H1 (cell line): ENCODE data around the gene TMEM255B.

ENCODE experiments used
- SIN3A ChIP-seq, 2 experiments: IDR thresholded peaks in 1 of 2; conservative IDR thresholded peaks in 1 of 2; 2 replicates each; pipeline ENCODE4 v1.6.1; 2011 to 2012; ENCODE audit warnings: low read length in 2 of 2, improper control_type of control experiment in 1 of 2, low read depth in 1 of 2, mild to moderate bottlenecking in 1 of 2
- TF ChIP-seq, protein P1 (sequence below), 3 experiments: IDR thresholded peaks; 1 replicate in 2 of 3; 2 replicates in 1 of 3; pipeline versions ENCODE4 v1.5.1 to v1.6.1; 2011; ENCODE audit warnings: low read length in 3 of 3, mild to moderate bottlenecking in 3 of 3, inconsistent platforms in 2 of 3, low read depth in 1 of 3, moderate library complexity in 1 of 3; ENCODE audit not compliant: insufficient read depth in 1 of 3; ENCODE audit errors: control extremely low read depth in 1 of 3
- TF ChIP-seq, protein P2 (sequence below): IDR thresholded peaks from 2 replicates; pipeline ENCODE4 v1.6.1; 2011; ENCODE audit warnings: low read depth, mild to moderate bottlenecking, low read length; ENCODE audit not compliant: insufficient read depth

DNA sequence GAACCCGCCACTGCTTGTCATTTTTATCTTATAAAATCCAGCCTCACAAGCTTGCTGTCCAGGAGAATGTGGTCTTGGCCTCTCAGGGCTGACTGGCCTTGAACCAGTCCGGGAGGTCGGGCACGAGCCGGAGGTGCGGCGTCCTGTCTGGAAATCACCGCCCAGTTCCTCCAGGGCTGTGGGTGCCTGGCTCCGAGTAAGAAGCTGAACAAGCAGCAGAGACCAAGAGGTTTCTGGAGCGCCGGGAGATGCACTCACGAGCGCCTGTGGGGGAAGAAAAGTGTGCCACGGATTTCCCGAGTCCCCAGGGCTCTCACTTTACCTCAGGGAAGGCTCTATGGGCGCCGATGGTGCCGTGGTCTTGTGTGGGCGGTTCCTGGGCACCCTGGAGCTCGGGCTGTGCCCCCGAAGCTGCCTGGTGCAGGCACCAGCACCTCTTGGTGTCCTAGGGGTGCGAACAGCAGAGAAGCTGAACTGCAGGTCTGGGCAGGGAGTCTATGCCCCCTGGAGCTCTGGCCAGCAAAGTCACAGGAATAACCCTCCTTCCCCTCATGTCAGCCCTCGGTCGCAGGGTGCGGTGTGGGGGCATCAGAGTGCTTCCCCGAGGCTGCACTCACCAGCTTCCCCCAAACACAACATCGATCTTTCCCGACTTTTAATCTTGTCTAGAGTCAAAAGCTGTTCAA is 54.9 kb downstream of the TMEM255B start:
- TF ChIP-seq, protein P1, sequence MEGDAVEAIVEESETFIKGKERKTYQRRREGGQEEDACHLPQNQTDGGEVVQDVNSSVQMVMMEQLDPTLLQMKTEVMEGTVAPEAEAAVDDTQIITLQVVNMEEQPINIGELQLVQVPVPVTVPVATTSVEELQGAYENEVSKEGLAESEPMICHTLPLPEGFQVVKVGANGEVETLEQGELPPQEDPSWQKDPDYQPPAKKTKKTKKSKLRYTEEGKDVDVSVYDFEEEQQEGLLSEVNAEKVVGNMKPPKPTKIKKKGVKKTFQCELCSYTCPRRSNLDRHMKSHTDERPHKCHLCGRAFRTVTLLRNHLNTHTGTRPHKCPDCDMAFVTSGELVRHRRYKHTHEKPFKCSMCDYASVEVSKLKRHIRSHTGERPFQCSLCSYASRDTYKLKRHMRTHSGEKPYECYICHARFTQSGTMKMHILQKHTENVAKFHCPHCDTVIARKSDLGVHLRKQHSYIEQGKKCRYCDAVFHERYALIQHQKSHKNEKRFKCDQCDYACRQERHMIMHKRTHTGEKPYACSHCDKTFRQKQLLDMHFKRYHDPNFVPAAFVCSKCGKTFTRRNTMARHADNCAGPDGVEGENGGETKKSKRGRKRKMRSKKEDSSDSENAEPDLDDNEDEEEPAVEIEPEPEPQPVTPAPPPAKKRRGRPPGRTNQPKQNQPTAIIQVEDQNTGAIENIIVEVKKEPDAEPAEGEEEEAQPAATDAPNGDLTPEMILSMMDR (IDR thresholded peaks at IDR 0.05; ENCODE audit: control extremely low read depth in 1 of 3, insufficient read depth in 1 of 3, low read depth in 1 of 3, low read length in 3 of 3), result no peak
- TF ChIP-seq, protein P2, sequence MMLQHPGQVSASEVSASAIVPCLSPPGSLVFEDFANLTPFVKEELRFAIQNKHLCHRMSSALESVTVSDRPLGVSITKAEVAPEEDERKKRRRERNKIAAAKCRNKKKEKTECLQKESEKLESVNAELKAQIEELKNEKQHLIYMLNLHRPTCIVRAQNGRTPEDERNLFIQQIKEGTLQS, result no peak
- TF ChIP-seq SIN3A (conservative IDR thresholded peaks at IDR 0.05 in 1 of 2, IDR thresholded peaks at IDR 0.05 in 1 of 2; ENCODE audit: low read depth in 1 of 2, low read length in 2 of 2), result no peak
